HG02970 (cell line): ENCODE data around the gene NREP.

Experiments
- ATAC-seq: cut with Tn5 transposase; IDR thresholded peaks from one replicate; pipeline ENCODE4 v1.9.1; 2021; ENCODE audit warnings: mild to moderate bottlenecking, moderate library complexity, moderate number of reproducible peaks; ENCODE audit not compliant: unreplicated experiment, low FRiP score

The NREP gene

DNA sequence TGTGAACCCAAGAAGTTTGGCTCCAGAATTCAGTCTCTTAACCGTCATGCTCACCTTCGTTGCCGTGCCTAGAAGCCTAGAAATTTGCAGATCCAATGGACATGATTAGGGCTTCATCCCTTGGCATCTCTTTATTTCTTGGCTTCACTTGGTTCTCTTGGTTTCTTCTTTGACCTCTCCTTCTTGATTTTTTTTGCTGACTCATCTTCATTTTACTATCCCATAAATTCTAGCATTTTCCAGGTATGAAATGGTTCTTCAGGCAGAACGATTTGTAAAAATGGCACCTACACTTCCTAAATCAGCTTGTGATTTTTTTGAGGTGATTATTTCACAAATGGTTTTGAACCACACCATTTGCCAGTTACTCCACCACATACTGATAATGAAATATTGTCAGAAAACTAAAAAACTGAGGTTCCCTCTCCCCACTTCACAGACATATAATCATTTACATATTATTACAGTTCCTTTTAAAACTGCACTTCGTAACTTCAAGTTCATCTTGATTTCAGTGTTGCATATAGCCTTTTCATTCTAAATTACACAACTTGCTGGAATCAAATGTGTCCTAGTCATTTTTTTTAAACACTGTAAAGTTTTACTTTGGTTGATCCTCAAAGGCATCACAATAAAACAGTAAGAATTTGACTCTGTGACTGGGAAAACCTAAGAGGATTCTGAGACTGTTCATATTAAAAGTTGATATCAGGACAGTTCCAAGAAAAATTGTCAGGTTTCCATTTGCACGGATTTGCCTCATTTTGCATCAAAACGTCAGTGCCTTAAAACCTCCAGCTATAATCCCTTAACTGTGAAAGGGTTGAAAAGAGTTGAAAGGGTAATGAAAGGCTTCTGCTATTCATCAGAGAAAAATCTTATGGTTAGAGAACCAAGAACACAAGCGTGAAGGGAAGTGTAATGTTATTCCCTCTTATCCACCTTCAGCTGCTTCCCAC, 8.9 kb upstream of the NREP start:
- no peak for ATAC-seq

DNA sequence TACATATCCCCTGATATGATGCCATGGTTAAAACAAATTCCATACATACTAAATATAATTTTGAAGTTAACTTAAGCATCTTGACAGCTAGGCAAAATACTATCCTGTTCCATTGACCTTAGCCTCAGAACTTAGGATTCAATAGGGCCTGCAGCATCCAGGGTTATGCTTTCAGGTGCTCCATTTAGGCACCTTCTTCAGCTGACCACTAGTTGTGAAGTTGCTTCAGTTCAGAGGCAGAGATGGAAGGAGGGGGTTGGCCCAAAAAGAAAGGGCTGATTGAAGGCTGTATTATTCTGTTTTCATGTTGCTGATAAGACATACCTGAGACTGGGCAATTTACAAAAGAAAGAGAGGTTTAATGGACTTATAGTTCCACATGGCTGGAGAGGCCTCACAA, 7.0 kb upstream of the NREP start:
- ATAC-seq, result no peak

DNA sequence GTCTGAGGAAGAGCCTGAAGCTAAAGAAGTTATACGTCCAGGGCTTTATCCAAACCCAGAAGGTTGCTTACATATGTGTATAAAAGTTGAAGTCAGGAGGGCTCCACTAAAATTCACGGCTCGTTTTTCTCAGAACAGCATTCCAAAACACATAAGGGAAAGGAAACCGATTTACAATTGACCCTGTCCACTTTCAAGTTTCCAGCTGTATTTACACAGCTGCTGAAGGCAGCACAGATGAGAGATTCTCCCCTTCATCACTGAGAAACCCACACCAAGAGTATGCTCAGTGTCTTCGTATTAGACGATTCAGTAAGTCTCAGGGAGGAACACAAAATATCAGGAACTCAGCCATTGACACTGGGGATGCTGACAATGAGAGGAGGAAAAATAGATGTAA, 5.9 kb upstream of the NREP start:
- ATAC-seq, result no peak

DNA sequence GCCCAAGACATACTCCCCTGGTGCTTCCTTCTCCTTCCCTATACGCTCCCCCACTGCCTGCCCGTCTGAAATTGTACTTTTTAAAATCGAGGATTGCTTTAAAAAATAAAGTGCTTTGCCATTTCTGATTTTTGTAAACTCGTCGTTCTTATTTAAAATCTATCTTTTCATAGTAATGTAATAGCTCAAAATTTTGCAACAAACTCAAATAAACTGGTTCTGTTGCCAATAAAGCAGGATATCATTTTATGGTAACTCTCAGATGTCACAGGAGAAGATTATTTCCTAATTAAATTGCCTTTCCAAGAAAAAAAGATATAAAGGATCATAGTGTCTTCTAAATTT, 1.3 kb upstream of the NREP start:
- ATAC-seq, result no peak

DNA sequence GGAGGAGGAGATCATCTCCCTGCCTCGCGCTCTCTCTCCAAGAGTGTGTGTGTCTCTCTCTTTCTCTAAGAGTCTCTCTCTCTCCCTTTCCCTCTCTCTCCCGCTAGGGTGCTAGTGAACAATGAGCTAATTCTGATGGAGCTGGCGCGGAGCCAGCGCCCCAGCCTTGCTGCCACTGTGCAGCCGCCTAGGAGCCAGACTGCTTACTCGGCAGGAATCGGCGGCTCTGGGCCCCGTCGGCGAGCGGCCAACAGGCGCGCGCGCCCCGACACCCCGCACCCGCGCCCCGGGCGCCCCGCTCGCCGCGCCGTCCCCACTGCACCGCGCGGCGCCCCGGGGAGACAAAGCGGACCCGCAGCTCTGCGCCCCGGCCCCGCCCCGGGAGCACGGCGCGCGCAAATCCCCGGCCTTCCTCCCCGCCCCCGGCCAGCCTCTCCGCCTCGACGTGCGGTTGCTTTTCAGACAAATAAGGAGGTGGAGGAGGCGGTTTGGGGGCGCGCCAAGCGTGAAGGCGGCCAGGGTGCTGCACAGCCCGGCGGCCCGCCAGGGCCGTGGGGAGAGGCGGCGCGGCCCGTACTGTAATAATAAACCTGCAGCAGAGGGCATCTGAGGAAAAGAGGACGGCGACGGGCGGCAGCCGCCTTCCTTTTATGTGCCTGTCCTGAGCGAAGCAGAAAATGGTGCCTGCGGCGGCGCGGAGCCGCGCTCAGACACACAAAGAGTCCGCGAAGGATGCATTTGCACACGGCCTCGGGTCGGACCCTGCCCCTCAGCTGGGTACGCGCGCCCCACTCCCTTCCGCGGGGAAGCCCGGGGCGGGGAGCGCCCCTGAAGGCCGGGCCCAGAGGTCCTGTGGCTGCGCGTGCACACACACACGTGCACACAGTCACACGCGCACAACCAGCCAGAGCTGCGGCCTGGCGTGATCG, 625 bp upstream of the NREP start:
- peak; percentile 74 for ATAC-seq

DNA sequence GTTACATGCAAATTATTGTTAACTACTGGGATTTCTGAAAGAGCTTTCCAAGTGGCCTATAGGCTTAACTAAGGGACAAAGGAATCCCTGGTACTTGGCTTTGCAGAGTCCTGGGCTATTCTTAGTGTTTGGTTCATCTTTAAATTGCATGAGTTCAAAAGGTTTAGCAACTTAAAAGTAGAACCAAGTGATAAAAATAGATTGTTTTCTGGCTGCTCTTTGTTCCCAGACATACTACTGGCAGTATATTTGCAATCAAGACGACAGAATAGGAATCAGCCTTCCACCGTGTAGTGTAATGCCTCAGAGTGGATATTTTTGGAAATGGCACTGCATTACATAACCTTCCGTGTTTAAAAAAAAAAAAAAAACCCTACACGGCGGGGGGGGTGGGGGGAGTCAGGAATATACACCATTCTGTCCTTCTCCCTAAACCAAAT, 1.0 kb downstream of the NREP start:
- no peak for ATAC-seq

DNA sequence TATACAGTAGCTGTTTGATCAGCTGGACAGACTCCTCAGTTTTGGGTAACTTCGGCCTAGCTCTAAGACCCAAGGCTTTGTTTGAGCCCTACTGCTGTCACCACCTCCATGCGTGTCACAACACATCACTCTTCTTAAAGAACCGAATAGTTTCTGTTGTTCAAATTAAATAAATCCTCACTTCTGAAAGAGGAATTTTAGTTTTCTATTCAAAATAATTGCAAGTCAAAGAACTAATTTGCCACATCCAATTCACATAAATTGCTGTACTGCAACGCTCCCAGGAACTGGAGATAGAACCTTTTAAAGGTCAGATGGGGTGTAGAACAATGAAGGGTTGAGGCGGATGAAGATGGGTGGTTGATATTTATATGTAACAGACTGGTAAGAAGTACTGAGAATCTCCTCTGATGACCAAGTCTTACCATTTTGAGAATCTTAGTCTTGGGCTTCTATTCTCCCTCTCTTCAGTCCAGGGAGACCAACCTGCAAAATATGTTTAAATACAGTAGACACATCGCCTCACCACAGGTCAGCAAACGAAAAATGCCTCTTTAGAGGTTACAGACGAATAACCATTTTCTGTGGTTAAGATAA, 1.6 kb downstream of the NREP start:
- no peak for ATAC-seq

DNA sequence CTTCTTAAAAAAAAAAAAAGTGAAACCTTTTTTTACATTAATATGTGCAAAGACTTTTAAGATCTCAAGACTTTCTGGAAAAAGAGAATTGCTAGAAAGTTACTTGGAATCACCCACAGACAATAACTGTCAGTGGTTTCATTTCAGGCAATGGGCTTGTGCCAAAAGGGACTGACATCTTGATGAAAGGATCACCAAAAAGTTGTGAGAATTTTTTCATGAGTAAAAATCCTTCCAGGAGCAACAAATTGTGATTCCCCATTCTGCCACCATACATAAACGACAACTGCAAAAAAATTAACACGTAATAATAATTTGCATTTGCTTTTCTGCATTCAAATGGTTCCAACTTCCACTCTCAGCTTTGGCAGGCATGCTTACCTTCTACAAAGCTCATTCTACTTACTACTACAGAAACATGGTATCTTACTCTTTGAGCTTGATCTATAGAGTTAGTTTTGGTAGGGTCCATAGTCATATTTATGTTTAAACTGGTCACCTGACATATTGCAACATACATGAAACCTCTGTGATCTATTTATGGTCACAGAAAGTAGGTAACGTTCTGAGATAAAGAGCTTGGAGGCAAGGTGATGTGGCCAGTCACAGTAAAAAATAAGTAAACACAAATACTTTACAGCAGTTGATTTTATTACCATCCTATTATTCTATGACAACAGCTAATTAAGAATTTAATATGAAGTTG, 3.0 kb downstream of the NREP start:
- no peak for ATAC-seq

DNA sequence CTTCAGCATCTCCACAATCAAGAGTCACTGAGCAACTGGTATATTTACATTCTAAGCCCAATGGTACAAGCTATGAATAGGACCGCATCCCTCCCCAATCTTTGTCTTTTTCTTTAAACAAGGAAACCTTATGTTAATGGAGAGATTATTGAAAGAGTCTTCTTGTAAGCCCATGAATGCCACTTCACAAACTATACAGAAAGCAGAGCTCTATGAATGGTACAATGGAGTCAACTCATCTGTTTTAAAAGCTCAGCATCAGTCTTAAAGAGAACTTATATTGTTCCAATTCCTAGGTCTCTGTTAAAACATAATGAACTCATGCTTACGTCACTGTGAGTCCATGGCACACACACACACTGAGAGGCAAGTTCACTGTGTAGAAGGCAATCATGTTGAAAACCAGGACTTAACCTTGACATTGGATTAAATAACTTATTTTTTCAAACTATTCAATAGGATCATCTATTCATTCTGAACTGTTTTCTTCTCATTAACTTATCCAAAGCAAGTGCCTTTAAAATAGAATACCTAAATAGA, 4.5 kb downstream of the NREP start:
- ATAC-seq, result no peak

DNA sequence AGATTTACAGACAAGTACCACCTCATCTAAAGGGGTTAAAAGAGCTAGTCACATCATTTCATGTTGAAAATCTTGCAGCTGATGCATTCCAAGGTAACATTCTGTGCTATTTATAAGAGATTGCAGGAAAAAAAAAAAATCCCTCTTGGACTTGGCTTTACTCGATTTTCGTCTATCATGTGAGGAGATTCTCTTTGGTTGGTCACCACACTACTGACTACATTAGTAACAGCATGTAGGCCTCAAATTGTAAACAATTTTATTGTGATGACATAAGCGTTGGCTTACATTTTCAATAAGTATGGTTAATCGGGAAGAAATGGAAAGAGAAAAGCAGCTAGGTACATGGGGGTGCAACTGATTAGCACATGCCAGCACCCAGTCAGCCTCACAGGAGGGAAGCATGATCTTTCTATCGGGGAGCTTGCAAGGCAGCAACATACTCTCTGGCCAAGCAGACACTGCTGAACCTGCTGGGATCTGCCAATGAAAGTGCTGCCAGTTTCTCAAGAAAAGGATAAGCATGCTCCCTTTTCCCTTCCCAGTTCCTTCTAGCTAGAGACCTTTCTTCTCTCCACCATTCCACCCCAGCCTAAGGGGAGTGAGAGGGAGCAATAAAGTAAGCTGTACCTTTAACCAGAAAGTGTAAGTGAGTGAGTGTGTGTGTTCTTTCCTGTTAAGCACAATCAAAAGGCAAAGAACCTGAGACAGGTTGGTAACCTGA, 7.5 kb downstream of the NREP start:
- no peak for ATAC-seq

DNA sequence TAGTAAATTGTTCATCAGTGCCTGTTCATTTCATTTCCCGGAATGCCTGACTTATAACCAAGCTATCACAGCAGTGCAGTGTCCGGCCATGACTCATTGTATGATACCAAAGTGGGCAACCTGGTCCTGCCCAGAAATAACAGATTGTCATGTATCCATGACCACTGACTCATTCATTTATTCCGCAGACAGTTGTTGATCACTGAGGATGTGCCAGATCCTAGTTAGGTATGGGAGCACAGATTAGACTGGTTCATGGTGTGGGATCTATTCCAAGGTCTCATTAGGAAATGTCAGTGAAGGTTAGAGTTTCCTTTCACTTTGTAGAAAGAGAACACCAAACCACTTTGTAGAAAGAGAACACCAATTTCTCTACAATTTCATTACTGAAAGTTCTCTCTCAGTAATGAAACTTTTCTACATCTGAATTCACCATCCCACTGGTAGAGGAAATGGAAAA, 8.7 kb downstream of the NREP start:
- no peak for ATAC-seq

DNA sequence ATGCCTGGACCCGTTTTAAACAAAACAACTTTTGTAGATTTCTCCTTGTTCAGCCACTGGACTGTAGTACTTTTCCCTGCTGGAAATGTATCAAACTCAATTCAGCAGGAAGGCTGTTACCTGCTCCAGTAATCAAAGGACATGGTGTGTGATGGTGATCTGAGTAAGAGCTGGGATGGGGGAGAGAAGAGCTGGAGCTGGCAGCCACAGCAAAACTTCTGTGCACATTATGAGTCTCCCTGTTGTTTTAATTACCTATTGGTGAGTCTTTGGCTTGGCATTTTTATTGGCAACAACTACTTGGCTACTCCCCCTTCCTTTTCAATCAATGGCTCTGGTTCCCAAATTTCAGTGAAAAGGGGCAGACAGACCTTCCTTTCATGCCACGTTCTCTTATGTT, 9.7 kb downstream of the NREP start:
- no peak for ATAC-seq

DNA sequence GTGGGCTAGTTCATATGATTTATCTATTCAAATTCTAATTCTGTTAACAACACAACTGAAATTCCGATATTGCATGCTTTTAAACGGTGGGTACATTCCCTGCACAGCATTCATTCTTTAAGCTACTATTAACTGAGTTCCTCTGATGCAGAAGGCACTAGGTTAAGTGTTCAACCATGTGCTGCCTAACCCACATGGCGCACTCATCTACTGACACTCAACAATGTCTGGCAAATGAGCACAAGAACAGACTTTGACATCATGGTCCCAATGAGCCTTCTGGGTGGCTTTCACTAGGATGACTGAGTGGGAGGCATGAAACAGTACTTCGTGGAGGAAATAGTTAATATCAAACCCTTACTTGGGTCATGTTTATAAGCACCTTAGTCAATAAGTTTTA, 10.2 kb downstream of the NREP start:
- no peak for ATAC-seq

DNA sequence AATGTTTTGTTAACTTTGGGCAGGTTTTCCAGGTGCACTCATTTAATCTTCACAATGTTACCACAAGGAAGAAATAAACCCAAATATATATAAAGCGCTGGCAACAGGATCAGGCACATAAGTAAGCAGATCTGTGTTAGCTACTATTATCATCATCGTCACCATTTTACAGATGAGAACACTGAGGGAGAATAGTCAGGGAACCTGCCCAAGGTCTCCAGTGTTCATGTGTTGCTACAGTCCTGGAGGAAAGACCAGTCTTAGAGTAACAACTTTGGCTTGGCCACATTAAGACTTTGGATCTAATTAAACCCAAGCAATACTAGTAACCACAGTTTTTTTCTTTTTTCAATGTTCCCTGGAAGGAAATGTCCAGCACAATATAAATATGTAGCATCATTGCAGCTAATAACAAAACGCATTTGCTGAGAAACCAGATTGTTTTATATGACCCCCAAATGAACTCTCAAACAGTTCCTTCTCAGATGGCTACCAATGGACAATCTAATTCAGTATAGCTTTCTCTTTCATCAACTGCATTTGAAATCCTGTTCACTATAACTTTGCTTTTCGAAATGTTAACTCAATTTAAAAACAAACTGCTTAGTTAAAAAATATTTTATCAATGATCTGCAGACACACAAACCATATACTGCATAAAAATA, 11.8 kb downstream of the NREP start:
- no peak for ATAC-seq

DNA sequence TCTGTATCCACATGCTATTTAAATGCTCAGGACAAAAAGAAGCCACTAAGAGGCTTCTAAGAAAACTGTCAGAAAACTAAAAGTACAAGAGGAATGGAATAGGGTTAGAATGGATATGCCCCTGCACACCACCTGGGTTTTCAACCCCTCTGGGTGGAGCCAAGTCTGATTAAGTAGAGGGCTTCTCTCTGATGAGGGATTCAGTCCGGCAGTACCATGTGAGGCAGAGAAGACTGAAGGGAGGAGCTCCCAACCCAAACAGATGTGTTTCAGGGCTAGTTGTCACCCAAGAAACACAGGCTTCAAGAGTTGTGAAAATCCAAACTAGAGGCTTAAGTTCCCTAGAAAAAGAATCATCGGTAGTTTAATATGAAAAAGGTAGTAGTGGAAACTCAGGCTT, 12.5 kb downstream of the NREP start:
- no peak for ATAC-seq

DNA sequence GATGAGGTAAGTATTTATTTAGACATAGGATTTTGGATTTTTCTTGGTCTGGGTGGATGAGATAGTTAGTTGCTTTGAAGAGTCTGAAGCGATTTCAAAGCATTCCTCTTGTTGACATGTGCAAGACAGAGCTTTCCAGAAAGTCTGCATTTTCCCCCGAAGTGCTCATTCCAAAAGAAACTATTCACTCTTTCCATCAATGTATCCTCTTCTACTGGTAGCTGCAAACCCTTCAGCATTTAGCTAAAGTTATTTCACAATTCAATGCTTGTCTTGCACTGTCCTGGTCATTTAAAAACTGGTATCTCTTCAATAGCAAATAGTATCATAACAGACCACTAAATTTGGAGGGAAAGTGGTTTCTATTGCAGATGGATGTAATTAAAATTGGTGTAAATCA, 13.0 kb downstream of the NREP start:
- ATAC-seq, result no peak

DNA sequence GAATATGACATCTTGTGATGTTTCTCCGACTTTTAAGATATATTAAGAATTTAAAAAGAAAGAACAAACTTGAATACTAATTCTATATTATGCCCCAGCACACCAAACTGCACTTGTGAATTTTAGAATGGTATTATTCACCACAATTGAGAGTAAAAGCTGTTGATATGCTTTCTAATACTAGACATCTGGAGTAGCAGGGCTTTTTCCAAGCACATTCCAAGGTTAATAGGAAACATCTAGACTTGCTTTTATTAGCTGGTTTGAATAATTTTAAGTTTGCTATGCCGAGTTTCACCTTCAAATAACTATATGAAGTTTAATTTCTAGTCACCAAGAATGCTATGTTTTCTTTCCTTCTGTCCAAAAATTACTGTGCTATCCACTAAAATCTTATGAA, 13.5 kb downstream of the NREP start:
- ATAC-seq, result no peak

DNA sequence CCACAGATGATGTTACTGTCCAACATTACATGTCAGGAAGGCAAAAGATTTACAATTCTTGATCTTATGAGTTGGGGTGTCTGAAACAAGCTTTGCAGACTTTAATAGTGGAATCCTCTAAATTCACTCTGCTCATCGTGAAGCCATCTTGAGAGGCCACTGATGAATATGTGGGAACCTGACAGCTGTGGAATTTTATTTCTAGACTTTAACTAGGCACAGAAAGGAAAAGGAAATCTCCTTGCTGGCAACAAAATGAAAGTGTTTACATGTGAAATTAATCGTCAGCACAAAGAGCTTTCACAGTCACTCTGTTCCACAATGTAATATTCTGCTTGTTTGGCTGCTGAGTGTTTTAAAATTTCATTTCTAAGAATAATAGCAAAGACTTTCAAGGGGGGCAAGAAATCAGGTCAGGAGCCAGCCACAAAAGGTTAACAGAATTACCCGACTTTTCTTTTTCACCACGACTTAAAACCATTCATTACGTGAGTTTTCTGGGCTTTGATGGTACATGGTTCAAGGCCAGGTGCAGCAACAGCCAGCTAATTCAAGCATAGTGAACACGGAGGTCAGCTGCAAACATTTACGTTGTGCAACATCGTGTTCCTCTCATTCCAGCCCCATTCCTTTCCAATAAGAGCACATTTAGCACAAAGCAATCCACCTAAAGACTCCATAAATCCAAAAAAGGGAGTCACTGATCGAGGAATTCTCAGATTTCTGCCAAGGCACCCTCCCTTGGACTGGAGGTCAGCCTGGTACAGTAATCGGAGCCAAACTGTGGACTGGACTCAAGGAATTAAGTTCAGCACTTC, 14.6 kb downstream of the NREP start:
- ATAC-seq, result no peak
